Left lobe of liver (tissue), 2 donors: ENCODE results near the gene ADRM1. TPM values are rescaled to one million over a fixed set of nuclear protein-coding genes. Genes with fewer than 3 reads are reported as not detected.

Experiments
- ATAC-seq: fragments of 200-7000 bp; cut with Tn5 transposase; one replicate; pipeline ENCODE4 v1.9.1; 2020; ENCODE audit warnings: mild to moderate bottlenecking, moderate library complexity
- DNase-seq: peaks from one replicate; pipeline ENCODE4 v3.0.0-alpha.2; 2020; ENCODE audit warnings: low spot score
- total RNA-seq: library from RNA; stranded (reverse); gene quantifications from one replicate; pipeline ENCODE4 v1.2.1, GENCODE V29; 2021
- donor health status: DM: no; HTN: no; CAD: no; lungs with moderate emphysema.
- donor health status: DM: no; HTN: yes; CAD: no.

ADRM1 gene
- total RNA-seq, 1 donor from 2014 or later, result 61.0 TPM

- DNase-seq (no peak), ATAC-seq (no peak)
Measured at GRCh38 chr20:62336329-62336728, 33.5 kb downstream of the ADRM1 start.

DNA sequence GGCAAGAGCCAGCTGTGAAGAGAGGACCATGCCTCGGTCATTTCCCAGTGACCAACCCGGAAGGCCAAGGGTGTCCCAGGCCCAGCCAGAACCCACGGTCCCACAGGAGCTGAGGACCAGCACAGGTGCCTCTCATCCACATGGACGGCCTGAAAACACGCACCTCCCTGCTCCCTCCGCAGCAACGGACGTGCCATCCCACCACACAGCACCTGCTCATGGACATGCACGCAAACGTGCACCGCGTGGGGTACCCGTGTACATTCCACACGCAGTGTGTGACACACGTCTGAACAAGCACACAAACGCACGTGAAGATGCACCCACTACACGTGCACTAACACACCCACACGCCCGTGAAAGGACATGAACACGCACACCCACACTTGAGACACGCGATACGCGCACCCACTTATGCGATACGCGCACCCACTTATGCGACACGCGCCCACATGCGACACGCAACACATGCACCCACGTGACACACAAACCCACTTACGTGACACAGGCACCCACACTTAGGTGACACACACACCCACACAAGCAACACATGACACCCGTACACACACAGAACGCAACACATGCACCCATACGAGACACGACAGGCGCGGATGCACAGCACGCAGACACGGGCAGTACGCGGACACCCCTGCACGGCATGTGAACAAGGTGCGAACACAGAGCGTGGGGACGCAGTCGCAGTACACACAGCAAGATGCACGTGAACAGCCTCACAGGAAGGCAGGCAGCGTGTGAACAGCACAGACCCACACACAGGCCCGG lies 34.2 kb downstream of the ADRM1 start:
- no peak for ATAC-seq

GRCh38 chr20:62337558-62338293 lies 34.9 kb downstream of the ADRM1 start:
- DNase-seq (no peak), ATAC-seq (no peak)

More for the DNA sequence above, 34.2 kb downstream of the ADRM1 start:
- DNase-seq, result no peak

GRCh38 chr20:62338294-62338620 lies 35.5 kb downstream of the ADRM1 start:
- no peak for DNase-seq
- ATAC-seq, result no peak

DNA sequence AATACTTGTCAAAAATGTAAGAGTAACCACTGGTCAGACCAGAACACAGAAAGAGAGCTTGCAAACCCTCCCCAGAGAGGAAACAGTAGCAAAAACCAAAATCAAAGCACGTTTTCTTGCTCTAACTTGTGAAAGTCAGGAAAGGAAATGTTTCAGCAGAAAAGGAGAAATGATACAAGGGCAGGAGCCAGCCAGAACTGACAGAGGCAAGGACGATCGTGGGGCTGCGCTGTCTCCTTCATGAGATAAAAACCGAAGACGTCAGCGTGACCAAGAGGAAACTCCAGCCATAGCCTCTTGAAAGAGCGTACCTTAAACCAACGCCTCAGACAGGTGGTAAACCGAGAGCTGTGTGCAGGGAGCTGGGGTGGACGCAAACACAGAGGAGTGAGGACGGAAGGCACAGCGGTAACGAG lies 36.9 kb downstream of the ADRM1 start:
- ATAC-seq, result no peak
- no peak for DNase-seq

GRCh38 chr20:62342910-62343309 lies 40.1 kb downstream of the ADRM1 start:
- DNase-seq (no peak), ATAC-seq (peak; percentile 71)

- ATAC-seq (no peak), DNase-seq (no peak)
Measured at GRCh38 chr20:62344092-62344491, 41.3 kb downstream of the ADRM1 start.

DNA sequence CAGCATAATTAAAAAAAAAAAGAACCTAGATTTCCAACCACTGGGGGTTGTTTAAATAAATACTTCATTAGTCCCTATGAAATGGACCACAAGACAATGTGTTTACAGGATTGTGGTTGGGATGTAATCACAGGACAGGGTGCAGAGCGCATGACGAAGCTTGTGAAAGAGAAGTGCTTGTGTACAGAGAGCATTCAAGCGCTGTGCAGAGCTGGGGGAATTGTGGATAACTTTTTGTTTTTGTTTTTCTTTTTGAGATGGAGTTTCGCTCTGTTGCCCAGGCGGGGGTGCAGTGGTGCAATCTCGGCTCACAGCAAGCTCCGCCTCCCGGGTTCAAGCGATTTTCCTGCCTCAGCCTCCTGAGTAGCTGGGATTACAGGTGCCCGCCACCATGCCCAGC lies 42.0 kb downstream of the ADRM1 start:
- ATAC-seq (no peak), DNase-seq (no peak)

GRCh38 chr20:62345681-62346370 lies 43.0 kb downstream of the ADRM1 start:
- DNase-seq (no peak), ATAC-seq (no peak)

GRCh38 chr20:62346398-62347150 lies 43.8 kb downstream of the ADRM1 start:
- no peak for DNase-seq
- ATAC-seq, result no peak

DNA sequence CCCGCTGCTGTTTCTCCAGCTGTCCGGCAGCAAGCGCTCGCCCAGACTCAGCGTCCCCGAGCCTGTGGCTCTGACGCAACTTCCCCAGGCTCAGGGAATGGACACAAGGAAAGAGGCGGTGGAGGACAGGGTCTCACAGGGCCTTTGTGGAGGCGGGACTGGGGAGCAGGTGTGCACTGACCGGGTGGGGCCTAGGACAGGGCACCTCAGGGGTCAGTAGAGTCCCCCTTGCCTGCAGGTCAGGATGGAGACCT lies 44.3 kb downstream of the ADRM1 start:
- no peak for ATAC-seq
- no peak for DNase-seq

GRCh38 chr20:62347445-62347844 lies 44.6 kb downstream of the ADRM1 start:
- ATAC-seq, result no peak
- no peak for DNase-seq

GRCh38 chr20:62348604-62349003 lies 45.8 kb downstream of the ADRM1 start:
- ATAC-seq (no peak), DNase-seq (no peak)

- ATAC-seq (no peak), DNase-seq (no peak)
Measured at GRCh38 chr20:62349556-62350097, 46.8 kb downstream of the ADRM1 start.

DNA sequence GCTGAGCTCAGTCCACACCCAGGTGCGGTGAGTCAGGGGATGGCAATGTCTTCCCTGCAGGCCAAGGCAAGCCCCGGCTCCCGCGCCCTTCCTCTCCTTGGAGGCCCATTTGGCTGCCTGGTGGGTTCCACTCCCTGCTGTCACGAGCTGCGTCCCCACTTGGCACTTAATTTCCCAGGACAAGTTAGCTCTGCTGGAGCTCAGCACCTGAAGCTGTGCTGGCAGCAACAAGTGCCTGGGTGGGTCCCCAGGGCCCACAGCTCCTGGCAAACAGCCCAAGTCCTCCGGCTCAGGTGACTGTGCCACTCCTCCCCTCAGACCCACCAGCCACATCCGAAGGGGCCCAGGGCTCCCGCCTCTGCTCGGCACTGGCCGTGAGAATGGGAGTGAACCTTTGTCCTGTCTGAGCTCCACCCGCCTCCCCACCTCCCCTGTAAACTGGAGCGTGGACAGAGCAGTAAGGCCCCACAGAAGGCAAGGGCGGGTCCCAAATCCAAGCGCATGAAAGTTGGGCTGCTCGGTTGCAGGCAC lies 47.4 kb downstream of the ADRM1 start:
- ATAC-seq (no peak), DNase-seq (no peak)

- DNase-seq (no peak), ATAC-seq (no peak)
Measured at GRCh38 chr20:62350629-62351422, 48.0 kb downstream of the ADRM1 start.

DNA sequence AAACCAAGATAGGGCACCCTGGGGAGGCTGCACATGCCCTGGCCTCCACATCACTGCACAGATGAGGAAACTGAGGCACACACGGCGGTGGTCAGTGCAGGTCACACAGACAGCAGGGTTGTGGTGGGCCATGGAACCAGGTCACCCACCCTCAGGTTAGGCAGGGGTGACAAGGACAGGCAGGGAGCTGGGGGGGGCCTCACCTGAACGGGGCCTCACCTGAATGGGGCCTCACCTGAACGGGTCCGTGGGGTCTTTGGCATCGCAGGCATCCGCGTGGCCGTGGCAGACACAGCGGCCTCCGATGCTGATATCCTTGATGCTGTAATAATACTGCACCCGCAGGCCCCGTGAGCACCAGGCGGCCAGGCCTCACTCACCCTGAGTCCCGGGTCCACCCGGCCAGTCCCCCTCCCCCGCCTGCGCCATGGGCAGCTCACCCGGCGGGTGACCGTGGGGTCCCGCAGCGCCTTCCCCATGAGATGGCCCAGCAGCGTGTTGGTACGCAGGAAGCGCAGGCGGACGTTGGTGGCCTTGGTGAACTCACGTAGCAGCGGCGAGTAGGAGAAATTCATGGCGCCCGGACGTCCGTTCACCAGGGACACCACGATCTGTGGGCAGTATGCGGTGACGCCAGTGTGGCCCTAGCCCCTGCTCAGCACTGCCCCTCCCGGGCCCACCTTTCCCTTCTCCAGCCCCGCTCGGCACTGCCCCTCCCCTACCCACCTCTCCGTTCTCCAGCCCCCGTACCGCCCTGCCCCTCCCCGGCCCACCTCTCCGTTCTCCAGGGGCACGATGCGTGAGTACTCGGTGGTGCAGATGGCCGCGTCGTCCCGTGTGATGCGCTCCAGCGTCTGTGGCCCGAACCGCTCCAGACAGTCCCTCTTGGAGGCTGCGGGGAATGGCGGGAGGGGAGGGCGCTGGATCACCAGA lies 48.9 kb downstream of the ADRM1 start:
- DNase-seq (no peak), ATAC-seq (no peak)

DNA sequence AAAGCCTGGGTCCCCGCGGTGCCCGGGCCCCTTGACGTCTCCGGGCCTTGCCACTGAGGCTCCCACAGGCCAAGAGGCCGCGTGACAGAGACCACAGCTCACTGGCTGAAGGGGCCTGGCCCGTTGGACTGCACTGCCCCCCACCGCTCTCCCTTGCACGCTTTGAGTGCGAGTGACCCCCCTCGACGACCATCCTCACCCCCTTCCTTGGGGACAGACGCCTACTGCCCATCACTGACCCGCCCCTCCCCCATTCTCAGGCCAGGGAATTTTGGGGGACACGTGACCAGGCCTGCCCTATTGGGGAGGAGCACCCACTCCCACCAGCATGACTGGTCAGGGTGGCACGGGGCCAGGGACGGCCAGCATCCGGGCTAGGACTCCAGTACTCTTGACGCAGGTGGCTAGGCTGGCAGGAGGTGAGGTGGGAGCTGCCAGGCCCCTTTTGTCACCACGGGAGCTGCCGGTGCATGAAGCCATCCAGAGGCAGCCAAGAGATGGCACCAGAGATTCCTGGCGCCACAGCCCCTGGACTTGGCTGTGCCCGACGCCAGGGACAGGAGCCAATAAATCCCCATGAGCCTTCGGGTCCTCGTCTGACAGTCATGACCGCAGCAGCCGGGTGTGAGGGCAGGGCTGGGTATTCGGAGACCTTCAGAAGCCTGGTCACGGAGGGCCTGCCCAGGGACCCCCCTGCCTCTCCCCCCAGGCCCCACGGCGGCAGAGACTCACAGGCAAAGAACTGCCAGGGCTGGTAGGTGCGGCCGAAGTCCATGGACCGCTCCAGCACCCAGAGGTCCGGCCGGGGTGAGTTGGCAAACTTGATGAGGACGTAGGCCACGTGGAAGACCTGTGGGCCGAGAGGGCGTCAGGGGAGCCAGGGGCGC lies 49.8 kb downstream of the ADRM1 start:
- ATAC-seq, result peak; percentile 71
- peak; percentile 96 for DNase-seq
